ENCODE measurements around the gene UROC1.

DNA sequence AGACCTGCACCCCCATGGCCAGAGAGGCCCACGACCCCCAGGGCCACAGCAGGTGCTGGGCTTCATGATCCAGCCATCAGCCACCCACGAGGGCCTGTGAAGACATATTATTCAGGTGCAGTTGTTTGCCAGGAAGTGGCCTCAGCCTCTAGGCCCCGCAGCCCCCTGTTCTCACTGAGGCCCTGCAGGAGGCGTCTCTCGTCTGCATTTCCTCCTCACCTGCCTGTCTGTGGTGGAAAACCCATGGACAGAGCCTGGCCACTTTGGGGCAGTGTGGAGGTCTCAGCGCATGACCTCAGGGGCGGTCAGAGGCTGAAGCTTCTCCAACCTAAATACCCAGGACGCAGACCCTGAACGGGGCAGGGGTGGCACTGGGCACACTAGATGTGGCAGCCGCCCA lies 18.6 kb downstream of the UROC1 start:
- TF ChIP-seq, protein P1, sequence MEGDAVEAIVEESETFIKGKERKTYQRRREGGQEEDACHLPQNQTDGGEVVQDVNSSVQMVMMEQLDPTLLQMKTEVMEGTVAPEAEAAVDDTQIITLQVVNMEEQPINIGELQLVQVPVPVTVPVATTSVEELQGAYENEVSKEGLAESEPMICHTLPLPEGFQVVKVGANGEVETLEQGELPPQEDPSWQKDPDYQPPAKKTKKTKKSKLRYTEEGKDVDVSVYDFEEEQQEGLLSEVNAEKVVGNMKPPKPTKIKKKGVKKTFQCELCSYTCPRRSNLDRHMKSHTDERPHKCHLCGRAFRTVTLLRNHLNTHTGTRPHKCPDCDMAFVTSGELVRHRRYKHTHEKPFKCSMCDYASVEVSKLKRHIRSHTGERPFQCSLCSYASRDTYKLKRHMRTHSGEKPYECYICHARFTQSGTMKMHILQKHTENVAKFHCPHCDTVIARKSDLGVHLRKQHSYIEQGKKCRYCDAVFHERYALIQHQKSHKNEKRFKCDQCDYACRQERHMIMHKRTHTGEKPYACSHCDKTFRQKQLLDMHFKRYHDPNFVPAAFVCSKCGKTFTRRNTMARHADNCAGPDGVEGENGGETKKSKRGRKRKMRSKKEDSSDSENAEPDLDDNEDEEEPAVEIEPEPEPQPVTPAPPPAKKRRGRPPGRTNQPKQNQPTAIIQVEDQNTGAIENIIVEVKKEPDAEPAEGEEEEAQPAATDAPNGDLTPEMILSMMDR (IDR thresholded peaks at IDR 0.05), result no peak
- no peak for TF ChIP-seq ZFX (IDR thresholded peaks at IDR 0.05; ENCODE audit: borderline replicate concordance)

Measured in 22Rv1 (cell line).